Kidney tubule cell (primary cell): ENCODE data around the gene NAV2.

ENCODE experiments used
- DNase-seq: peaks from one replicate; pipeline ENCODE4 v3.0.0-alpha.2; 2018; ENCODE audit warnings: low spot score

The NAV2 gene

GRCh38 chr11:19683862-19684491, 28.7 kb upstream of the NAV2 start:
- no peak for DNase-seq

DNA sequence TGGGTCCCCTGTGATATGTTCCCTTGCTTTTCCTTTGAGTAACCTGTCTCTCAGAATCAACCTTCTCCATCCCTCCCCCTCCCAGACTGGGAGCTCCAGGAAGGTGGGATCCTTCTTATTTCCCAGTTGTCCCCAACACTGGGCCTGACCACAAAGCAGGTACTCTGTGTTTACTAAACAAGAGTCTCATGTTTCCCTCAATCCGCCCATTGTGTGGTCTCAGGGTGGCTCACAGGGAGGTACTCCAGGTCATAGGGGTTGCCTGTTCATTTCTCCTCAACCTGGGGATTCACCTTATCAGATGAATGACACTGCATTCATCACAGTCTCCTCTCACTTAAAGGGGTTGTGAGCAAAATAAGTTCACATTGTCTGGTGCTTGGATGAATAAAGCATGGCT, 26.4 kb upstream of the NAV2 start:
- no peak for DNase-seq

- DNase-seq: no peak
These were observed 25.2 kb upstream of the NAV2 start for GRCh38 chr11:19687392-19687791.

DNA sequence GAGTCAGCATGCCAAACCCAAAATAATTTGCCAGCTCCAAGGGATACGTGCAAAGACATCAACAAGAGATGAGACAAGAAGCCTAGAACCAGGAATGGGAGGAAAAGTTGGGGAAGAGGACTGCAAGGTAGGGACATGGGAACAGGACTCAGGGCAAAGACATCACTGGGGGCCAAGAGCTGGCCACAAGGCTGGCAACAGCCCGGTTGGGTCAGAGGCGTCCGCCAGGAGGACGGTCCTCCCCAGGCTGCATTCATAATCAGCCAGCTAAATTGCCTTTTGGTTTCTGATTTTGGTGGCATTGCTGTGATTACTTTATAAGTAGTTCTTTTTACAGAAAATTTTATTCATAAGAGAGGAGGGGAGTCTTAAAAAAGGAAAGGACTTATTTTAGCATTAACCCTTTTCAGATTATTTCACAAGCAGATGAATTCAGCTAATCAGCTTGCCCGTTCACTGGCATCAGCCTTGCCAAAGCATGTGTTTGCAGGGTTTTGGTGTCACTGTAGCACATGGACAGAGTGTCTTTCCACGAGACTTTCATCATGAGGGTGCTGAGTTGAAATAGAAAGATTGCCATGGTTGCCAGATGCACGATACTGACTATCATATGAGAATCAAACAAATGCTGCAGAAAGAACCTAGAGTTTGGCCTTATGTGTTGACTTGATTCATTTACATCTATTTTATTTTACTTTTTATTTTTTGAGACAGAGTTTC, 23.2 kb upstream of the NAV2 start:
- DNase-seq: no peak

- no peak for DNase-seq
These were observed 21.8 kb upstream of the NAV2 start for GRCh38 chr11:19690885-19691284.

GRCh38 chr11:19691815-19692500, 20.7 kb upstream of the NAV2 start:
- DNase-seq: no peak

DNA sequence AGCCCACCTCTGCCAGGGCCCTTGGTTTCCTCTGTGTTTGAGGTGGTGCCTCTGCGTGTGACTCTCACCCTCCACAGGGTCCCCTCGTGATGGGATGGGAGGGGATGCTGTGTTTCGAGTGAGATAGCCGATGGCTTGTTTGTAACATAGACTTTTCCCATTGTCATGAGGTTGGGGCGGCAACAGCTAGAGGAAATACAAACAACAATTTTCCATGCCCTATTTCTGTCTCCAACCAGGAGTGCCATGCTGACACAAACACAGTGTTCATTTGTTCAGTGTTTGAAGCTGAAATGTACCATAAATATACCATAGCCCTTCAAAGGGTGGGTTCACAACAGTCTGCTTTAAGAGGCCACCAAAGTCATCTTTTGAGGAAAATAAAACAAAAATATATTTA, 19.5 kb upstream of the NAV2 start:
- DNase-seq: no peak

DNA sequence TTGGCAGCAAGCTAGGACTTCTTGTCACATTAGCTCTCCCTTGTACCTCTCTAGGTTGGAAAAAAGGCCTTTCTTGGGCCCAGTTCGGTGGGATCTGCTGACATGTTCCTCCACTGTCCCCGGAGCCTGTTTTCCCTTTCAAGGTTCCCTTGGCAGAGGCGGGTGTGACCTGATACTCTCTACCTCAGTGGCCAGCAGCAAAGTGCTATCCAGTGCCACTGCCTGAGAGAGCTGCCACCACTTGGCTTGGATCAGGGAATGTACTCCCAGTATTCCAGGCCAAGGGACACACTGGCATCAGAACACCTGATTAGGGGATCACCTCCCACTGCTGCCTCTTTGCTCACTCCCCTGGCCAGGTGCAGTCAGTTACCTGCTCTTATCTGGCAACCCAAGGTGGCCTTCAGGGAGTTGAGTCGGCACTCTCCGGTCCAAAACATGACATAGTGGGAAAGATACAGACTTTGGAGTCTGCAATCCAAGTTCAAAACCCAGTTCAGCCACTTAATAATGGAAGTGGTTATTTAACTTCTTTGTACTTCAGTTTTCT, 17.8 kb upstream of the NAV2 start:
- DNase-seq: no peak

DNA sequence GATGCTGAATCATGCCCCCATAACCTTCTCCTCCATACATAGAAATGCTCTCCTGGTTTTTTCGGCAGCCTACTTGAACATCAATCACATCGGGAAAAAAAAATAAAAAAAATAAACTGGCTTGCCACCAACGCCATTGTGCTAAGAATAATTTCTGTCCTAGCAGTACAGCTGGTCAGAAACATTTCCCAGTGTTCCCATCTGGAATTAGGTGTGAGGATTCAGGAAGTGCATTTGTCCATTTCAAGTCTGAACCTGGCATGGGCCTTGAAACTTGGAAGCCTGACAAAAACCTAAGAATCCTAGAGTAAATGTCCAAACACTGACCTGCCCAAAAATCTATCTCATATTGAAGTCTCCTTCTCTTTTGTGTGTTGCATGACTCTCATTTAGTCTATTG, 16.6 kb upstream of the NAV2 start:
- no peak for DNase-seq

GRCh38 chr11:19696904-19697303, 15.7 kb upstream of the NAV2 start:
- no peak for DNase-seq

DNA sequence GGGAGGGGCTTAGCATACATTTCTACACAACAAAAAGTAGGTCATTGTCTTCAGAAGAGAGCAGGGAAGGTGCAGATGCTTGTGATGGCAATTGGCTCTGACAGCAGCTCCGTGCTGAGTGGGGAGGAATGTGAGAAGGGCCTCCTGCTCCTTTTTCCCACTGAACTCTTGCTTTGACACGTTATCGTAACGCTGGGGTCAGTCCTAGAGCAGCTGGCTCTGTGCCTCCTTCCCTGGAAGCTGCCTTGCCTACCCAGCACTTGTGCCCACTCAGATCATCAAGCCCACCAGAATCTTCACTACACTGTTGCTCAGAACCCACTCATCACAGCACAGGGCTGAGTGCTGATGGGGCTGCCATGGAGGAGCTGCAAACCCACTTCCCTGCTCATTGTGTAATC, 14.9 kb upstream of the NAV2 start:
- DNase-seq: no peak

GRCh38 chr11:19698493-19699292, 13.9 kb upstream of the NAV2 start:
- DNase-seq: peak; percentile 61

DNA sequence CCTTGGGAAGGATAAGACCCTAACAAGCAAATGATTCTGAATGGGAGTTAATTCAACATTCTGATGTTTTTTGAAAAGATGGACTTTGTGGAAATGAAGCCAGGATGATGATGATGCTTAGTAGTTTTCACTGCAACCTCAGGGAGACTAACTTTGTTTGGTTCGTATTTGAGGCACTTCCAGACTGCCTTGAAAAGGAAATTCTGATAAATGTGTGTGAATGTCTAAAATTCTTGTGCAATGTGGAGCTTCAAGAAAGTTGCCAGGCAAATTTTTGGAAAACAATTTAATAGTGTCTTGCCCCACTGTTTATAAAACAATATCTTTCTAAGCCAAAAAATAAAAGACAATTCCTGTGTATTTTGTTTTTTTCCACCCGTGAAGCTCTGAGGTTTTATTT, 11.2 kb upstream of the NAV2 start:
- no peak for DNase-seq

GRCh38 chr11:19702620-19703019, 10.0 kb upstream of the NAV2 start:
- DNase-seq: no peak

DNA sequence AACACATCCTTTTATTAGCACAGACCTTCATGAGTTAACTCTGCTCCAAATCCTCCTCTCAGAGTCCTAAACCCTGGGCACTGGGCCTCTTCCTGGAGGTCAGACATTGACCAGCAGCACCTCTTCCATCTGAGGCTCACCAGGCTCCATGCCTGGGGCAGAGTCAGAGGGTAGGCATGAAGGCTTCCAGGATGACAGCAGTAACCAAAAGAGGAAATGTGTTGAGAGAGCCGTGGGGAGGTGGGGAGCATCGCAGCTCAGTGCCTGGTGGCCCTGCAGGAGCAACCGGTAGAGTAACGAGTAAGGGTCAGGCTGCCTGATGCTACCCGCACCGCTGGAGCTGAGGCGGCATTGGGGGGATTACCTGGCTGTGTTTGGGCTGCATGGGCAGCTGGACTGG, 9.4 kb upstream of the NAV2 start:
- peak; percentile 36 for DNase-seq

- no peak for DNase-seq
These were observed 8.4 kb upstream of the NAV2 start for GRCh38 chr11:19704213-19704612.

- no peak for DNase-seq
These were observed 6.7 kb upstream of the NAV2 start for GRCh38 chr11:19705936-19706335.

DNA sequence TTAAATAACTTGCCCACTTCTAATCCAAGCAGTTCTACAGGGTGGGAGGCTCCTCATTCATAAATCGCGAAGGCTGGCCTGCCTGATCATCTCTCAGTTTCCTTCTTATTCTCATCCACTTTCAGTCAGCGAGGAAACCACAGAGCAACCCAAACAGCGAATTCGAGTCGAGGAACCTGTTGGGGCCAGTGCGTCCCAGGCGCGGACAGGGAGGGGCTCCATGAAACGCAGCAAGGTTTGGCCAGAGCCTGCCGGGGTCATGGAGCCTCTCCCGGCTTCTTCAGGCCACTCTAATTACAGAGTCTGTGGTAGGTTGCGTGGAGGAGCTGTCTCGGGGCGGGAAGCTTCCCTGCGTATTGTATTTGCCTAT, 741 bp upstream of the NAV2 start:
- no peak for DNase-seq

DNA sequence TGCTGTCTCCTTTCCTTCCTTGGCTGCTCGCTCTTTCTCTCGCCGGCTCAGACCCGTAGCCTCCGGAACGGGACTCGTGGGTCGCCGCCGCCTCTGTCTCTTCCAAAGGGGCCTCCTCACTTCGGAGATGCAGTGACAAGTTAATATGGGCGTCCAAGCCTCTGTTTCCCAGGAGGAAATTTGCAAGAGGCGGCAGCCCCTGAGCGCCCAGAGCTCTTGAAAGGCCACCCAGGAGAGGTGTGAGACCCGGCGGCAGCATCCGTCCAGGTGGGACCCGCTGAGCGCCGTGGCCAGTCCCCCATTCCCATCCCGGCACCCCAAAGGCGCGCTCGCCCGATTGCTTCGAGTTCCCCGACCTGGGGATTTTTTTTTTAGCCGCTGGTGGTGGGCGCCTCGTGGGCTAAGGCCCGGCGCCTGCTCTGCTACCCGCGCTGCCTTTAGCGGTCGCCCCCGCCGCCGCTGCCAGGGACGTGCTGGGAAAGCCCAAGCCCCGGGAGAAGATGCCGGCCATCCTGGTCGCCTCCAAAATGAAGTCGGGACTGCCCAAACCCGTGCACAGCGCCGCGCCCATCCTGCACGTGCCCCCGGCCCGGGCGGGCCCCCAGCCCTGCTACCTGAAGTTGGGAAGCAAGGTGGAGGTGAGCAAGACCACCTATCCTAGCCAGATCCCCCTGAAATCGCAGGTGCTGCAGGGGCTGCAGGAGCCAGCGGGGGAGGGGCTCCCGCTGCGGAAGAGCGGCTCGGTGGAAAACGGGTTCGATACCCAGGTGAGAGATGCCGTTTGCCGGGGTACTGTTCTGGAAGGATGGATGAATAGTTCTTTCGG, 772 bp downstream of the NAV2 start:
- DNase-seq: peak; percentile 13

GRCh38 chr11:19714022-19714386, 1.4 kb downstream of the NAV2 start:
- peak; percentile 66 for DNase-seq
